Measurements from ENCODE around the gene GPM6B.

DNA sequence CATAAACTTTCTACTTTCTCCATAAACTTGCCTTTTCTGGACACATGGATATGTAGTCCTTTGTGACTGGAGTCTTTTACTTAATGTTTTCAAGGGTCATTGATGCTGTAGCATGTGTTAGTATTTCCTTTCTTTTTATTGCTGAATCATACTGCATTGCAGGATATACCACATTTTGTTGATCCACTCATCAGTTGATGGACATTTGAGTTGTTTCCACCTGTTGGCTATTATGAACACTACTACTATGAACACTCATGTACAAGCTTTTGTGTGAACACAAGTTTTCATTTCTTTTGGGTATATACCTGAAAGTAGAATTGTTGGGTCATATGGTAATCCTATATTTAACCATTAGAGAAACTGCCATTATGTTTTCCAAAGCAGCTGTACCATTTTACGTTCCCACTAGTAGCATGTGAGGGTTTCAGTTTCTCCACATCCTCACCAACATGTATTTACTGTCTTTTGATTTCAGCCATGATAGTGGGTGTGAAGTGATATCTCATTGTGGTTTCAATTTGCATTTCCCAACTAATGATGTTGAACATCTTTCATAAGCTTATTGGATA lies 26.3 kb upstream of the GPM6B start:
- TF ChIP-seq POLR2A (IDR thresholded peaks at IDR 0.05; ENCODE audit: low read depth, low read length) (no peak), TAF1 (IDR thresholded peaks at IDR 0.05; ENCODE audit: borderline replicate concordance, low read depth, low read length) (no peak), POLR2AphosphoS5 (IDR thresholded peaks at IDR 0.05; ENCODE audit: low read depth, low read length) (no peak)
